Pancreas (tissue), 10 donors: ENCODE measurements around the gene MAP2K5. TPM values are rescaled to one million over a fixed set of nuclear protein-coding genes. Genes with fewer than 3 reads are reported as not detected.

Experiments used
- ATAC-seq, 4 donors: fragments of 200-7000 bp; cut with Tn5 transposase; one replicate each; pipeline versions ENCODE4 v1.8.0 to v1.9.1; 2020; ENCODE audit warnings: mild to moderate bottlenecking in 4 of 4, moderate library complexity in 4 of 4
- DNase-seq, 6 donors: peaks; one replicate each; pipeline ENCODE4 v3.0.0-alpha.2; 2020
- FAIRE-seq: peaks from 2 replicates; lab custom pipeline; 2012; peaks lifted over from hg19 to GRCh38; lab: Jason Lieb, UNC
- H3K27ac ChIP-seq, 4 donors: fragments of 200-600 bp; sonication (generic); 1 replicate in 3 of 4; 2 replicates in 1 of 4; pipeline versions ENCODE4 v1.5.0 to v1.8.0; 2020
- H3K27me3 ChIP-seq, 4 donors: fragments of 200-600 bp; one replicate each; pipeline ENCODE4 v1.8.0; 2021
- H3K36me3 ChIP-seq, 3 donors: fragments of 200-600 bp; sonication (generic) in 1 of 3; one replicate each; pipeline versions ENCODE4 v1.5.0 to v1.8.0; 2020 to 2021
- H3K4me1 ChIP-seq, 3 donors: fragments of 200-600 bp; one replicate each; pipeline ENCODE4 v1.8.0; 2021
- H3K4me3 ChIP-seq, 4 donors: fragments of 200-600 bp; sonication (generic) in 2 of 4; one replicate each; pipeline versions ENCODE4 v1.5.0 to v1.8.0; 2020 to 2021
- H3K9me3 ChIP-seq, 4 donors: fragments of 200-600 bp; one replicate each; pipeline ENCODE4 v1.8.0; 2021
- whole genome bisulfite sequencing, 2 donors: extraction: QIAGEN DNeasy Blood & Tissue Kit; methylation state at CpG; one replicate each; pipeline ENCODE4 v1.1.7; 2013; 5-methylcytosine and 5-hydroxymethylcytosine counted together
- intact Hi-C, 3 donors: fragments of 100-400 bp; cut with DNase I; formaldehyde crosslinking; loops; one replicate each; pipeline versions ENCODE4 v1.11.1 to v1.14.2; 2022
- polyA plus RNA-seq, 2 donors: library from polyadenylated mRNA; stranded (reverse); fragments of 200-250 nt; gene quantifications; one replicate each; pipeline ENCODE4 v1.2.3, GENCODE V29; 2013
- total RNA-seq, 6 donors: library from RNA; stranded (reverse); fragmentation: NEBNext Ultra II Directional in 4 of 6; extraction: Animal tissue kit (Norgen Biotek cat#: 25700) in 4 of 6; gene quantifications; one replicate each; pipeline versions ENCODE4 v1.2.1 to v1.2.4, GENCODE V29; 2021 to 2023
- TF ChIP-seq, protein P1 (sequence below), 4 donors: fragments of 200-600 bp; sonication (generic) in 3 of 4; IDR thresholded peaks; one replicate each; pipeline versions ENCODE4 v1.5.0 to v1.8.0; 2021; ENCODE audit warnings: antibody characterized with exemption in 4 of 4
- donor health status: healthy with polysubstance abuse.
- donor health status: DM: no; HTN: no; CAD: no; lungs with moderate emphysema.
- donor health status: DM: no; HTN: no; CAD: no.
- donor health status: control.
- donor health status: control.
- donor health status: Bipolar disorder and iron deficiency.
- donor health status: DM: yes; HTN: yes; CAD: no.
- donor health status: DM: no; HTN: no; CAD: no.
- donor health status: DM: no; HTN: no; CAD: no.
- donor health status: DM: yes; HTN: yes; CAD: no.

Gene MAP2K5
- total and polyA plus RNA-seq, 8 donors = 5.5 to 14.8 (median 10.0) TPM

- Histone ChIP-seq H3K9me3 (no peaks in the 10 kb centered on the region), H3K4me3 (no peak overlapping the region), H3K36me3 (no peaks in the 10 kb centered on the region), H3K4me1 (peaks cover 0 to 12% (median 4%) of the 10 kb centered on the region in 3 donors), H3K27ac (no peak overlapping the region), H3K27me3 (no peaks in the 10 kb centered on the region)
- intact Hi-C loops = no loop called here
- 83 to 88% methylated on average over 7 of the region's 7 CpGs for WGBS, 2 donors
- TF ChIP-seq, protein P1, sequence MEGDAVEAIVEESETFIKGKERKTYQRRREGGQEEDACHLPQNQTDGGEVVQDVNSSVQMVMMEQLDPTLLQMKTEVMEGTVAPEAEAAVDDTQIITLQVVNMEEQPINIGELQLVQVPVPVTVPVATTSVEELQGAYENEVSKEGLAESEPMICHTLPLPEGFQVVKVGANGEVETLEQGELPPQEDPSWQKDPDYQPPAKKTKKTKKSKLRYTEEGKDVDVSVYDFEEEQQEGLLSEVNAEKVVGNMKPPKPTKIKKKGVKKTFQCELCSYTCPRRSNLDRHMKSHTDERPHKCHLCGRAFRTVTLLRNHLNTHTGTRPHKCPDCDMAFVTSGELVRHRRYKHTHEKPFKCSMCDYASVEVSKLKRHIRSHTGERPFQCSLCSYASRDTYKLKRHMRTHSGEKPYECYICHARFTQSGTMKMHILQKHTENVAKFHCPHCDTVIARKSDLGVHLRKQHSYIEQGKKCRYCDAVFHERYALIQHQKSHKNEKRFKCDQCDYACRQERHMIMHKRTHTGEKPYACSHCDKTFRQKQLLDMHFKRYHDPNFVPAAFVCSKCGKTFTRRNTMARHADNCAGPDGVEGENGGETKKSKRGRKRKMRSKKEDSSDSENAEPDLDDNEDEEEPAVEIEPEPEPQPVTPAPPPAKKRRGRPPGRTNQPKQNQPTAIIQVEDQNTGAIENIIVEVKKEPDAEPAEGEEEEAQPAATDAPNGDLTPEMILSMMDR (IDR thresholded peaks at IDR 0.05) = no peak
- ATAC-seq = no peak
- no peak for DNase-seq
- no peak for FAIRE-seq
These were observed 301.3 kb downstream of the MAP2K5 start for GRCh38 chr15:67843571-67844387.

- intact Hi-C loops = no loop called here
- no peak for ATAC-seq
- TF ChIP-seq, protein P1 (IDR thresholded peaks at IDR 0.05) = no peak
- FAIRE-seq = no peak
- no peak for DNase-seq
- Histone ChIP-seq H3K9me3 (no peaks in the 10 kb centered on the region), H3K27me3 (no peaks in the 10 kb centered on the region), H3K27ac (no peak overlapping the region), H3K4me1 (peaks cover 0 to 6% (median 4%) of the 10 kb centered on the region in 3 donors), H3K36me3 (no peaks in the 10 kb centered on the region), H3K4me3 (no peak overlapping the region)
- 71 to 92% methylated on average over 5 of the region's 5 CpGs for WGBS, 2 donors
These were observed 303.5 kb downstream of the MAP2K5 start for GRCh38 chr15:67845974-67846373.

- no peak overlapping the region for H3K4me3 ChIP-seq
- H3K9me3 ChIP-seq = no peaks in the 10 kb centered on the region
- no peak for FAIRE-seq
- no peak overlapping the region for H3K27ac ChIP-seq
- intact Hi-C loops = no loop called here
- 97 to 100% methylated on average over 1 of the region's 1 CpG for WGBS, 2 donors
- no peaks in the 10 kb centered on the region for H3K36me3 ChIP-seq
- no peak for ATAC-seq
- no peak for DNase-seq
- H3K4me1 ChIP-seq = no peaks in the 10 kb centered on the region
- TF ChIP-seq, protein P1 (IDR thresholded peaks at IDR 0.05) = no peak
- no peaks in the 10 kb centered on the region for H3K27me3 ChIP-seq
These were observed 307.0 kb downstream of the MAP2K5 start for GRCh38 chr15:67849538-67849937.

DNA sequence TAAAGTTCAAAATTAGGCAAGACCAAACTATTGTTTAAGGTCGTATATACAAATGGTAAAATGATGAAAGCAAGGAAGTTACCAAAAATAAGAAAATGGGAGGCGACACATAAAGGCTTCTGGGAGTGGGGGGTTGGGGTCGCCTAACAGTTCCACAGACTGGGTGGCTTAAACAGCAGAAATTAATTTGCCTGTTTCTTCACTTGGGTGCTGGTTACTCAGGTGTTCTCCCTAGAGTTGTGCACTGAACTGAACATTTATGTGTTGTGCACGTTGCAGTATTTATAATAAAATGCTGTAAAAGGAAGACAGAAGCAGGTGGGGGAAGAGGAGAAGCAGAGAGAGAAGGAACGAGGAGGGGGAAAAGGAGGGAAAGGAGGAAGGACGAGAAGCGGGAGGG is 307.8 kb downstream of the MAP2K5 start:
- no peaks in the 10 kb centered on the region for H3K9me3 ChIP-seq
- H3K27me3 ChIP-seq = no peaks in the 10 kb centered on the region
- no peaks in the 10 kb centered on the region for H3K36me3 ChIP-seq
- H3K4me3 ChIP-seq = no peak overlapping the region
- intact Hi-C loops = no loop called here
- no peak for FAIRE-seq
- H3K27ac ChIP-seq = no peak overlapping the region
- TF ChIP-seq, protein P1 (IDR thresholded peaks at IDR 0.05) = no peak
- DNase-seq = peak in 1 of 6 donors; percentile 2
- H3K4me1 ChIP-seq = no peaks in the 10 kb centered on the region
- ATAC-seq = no peak
- 62 to 68% methylated on average over 7 of the region's 7 CpGs for WGBS, 2 donors

DNA sequence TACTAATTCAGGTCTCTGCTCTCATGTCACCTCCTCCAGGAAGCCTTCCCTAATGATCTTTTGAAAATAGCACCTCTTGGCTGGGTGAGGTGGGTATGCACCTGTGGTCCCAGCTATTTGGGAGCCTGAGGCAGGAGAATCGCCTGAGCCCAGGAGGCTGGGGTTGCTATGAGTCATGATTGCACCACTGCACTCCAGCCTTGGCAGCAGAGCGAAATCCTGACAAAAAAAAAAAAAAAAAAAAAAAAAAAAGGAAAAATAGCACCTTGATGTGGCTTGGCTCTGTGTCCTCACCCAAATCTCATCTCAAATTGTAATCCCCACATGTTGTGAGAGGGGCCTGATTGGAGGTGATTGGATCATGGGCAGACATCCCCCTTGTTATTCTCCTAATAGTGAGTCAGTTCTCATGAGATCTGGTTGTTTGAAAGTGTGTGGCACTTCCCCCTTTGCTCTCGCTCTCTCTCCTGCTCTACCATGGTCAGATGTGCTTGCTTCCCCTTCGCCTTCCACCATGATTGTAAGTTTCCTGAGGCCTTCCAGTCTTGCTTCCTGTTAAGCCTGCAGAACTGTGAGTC is 308.6 kb downstream of the MAP2K5 start:
- Histone ChIP-seq H3K9me3 (no peaks in the 10 kb centered on the region), H3K27ac (no peak overlapping the region), H3K4me3 (no peak overlapping the region), H3K27me3 (no peaks in the 10 kb centered on the region), H3K4me1 (no peaks in the 10 kb centered on the region), H3K36me3 (no peaks in the 10 kb centered on the region)
- DNase-seq (peak in 1 of 6 donors; percentile 11), FAIRE-seq (no peak), ATAC-seq (peak in 3 of 4 donors; percentile 38 to 69 (median 51))
- intact Hi-C loops = no loop called here
- TF ChIP-seq, protein P1 (IDR thresholded peaks at IDR 0.05) = no peak
- 78 to 91% methylated on average over 4 of the region's 4 CpGs for WGBS, 2 donors
